Measurements from ENCODE around the gene TGFBRAP1. TPM values are rescaled to one million over a fixed set of nuclear protein-coding genes. Genes with fewer than 3 reads are reported as not detected.
"Not testable (repeated sequence)": the region's sequence is repeated elsewhere in the genome, so short reads cannot be mapped to it uniquely, and the experiment has no call there.

TGFBRAP1 gene
- total RNA-seq, 2 donors from 2014 or later, result 14.2 to 19.8 TPM

DNA sequence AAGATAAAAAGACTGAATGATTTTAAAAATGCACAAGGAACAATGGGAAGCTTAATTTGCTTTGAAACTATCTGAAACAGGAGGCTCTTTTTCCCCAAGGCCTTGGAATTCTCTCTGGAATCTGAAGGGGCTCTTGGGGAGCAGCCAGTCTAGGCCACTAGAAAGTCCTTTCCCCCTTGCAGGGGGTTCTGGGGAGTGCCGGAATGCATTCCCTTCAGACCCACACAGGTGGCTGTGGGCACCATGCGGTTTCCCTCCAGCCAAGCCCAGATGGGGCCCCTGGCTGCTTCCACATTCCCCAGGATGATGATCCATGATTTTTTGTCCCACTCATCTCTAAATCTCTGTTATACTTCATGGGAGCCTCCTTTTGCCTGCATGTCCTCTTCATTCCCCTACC, 77.3 kb downstream of the TGFBRAP1 start:
- no peak for DNase-seq
- Histone ChIP-seq H3K27ac (no peak overlapping the region), H3K4me3 (no peak overlapping the region), H3K36me3 (no peaks in the 10 kb centered on the region), H3K4me1 (no peaks in the 10 kb centered on the region), H3K9ac (ENCODE audit: low read depth in 2 of 2, low read length in 2 of 2) (no peak overlapping the region), H3K9me3 (no peaks in the 10 kb centered on the region), H3K27me3 (no peaks in the 10 kb centered on the region)
- intact Hi-C loops (cut with DNase I), result no loop called here
- TF ChIP-seq CTCF (IDR thresholded peaks at IDR 0.05), result no peak

DNA sequence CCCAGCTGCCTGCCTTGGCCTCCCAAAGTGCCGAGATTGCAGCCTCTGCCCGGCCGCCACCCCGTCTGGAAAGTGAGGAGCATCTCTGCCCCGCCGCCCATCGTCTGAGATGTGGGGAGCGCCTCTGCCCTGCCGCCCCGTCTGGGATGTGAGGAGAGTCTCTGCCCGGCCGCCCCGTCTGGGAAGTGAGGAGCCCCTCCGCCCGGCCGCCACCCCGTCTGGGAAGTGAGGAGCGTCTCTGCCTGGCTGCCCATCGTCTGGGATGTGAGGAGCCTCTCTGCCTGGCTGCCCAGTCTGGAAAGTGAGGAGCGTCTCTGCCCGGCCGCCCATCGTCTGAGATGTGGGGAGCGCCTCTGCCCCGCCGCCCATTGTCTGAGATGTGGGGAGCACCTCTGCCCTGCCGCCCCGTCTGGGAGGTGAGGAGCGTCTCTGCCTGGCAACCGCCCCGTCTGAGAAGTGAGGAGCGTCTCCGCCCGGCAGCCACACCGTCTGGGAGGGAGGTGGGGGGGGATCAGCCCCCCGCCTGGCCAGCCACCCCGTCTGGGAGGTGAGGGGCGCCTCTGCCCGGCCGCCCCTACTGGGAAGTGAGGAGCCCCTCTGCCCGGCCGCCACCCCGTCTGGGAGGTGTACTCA, 78.4 kb downstream of the TGFBRAP1 start:
- H3K27ac ChIP-seq; intact Hi-C loops (cut with DNase I); DNase-seq; H3K27me3 ChIP-seq; H3K36me3 ChIP-seq; H3K9ac ChIP-seq (ENCODE audit: low read depth in 2 of 2, low read length in 2 of 2); H3K4me3 ChIP-seq; H3K9me3 ChIP-seq; H3K4me1 ChIP-seq: not testable (repeated sequence)

GRCh38 chr2:105249891-105250290, 79.6 kb downstream of the TGFBRAP1 start:
- Histone ChIP-seq H3K27ac (no peak overlapping the region), H3K9ac (ENCODE audit: low read depth in 2 of 2, low read length in 2 of 2) (no peak overlapping the region), H3K36me3 (no peaks in the 10 kb centered on the region), H3K4me3 (no peak overlapping the region), H3K4me1 (no peaks in the 10 kb centered on the region), H3K27me3 (no peaks in the 10 kb centered on the region), H3K9me3 (no peaks in the 10 kb centered on the region)
- no peak for TF ChIP-seq CTCF (IDR thresholded peaks at IDR 0.05)
- DNase-seq, result no peak
- intact Hi-C loops (cut with DNase I), result no loop called here

DNA sequence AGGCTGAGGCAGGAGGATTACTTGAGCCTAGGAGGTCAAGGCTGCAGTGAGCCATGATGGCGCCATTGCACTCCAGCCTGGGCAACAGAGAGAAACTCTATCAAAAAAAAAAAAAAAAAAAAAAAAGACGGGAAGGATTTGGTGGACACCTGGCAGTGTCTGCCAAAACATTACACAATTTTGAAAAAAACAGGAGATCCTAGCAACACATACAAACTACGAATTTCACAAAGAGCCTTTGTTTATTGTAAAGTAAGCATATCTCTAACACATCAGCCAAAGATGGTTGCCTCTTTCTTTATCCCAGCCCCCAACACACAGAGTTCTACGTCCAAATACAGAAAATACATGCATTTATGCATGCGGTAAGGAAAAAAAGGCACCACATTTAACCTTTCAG, 80.4 kb downstream of the TGFBRAP1 start:
- intact Hi-C loops (cut with DNase I), result no loop called here
- no peak for DNase-seq
- TF ChIP-seq CTCF (IDR thresholded peaks at IDR 0.05), result no peak
- Histone ChIP-seq H3K36me3 (no peaks in the 10 kb centered on the region), H3K27me3 (no peaks in the 10 kb centered on the region), H3K27ac (no peak overlapping the region), H3K4me3 (no peak overlapping the region), H3K9me3 (no peaks in the 10 kb centered on the region), H3K9ac (ENCODE audit: low read depth in 2 of 2, low read length in 2 of 2) (no peak overlapping the region), H3K4me1 (no peaks in the 10 kb centered on the region)

- no peaks in the 10 kb centered on the region for H3K4me1 ChIP-seq
- no peak for DNase-seq
- H3K27me3 ChIP-seq, result no peaks in the 10 kb centered on the region
- no peak overlapping the region for H3K27ac ChIP-seq
- no peak overlapping the region for H3K4me3 ChIP-seq
- intact Hi-C loops (cut with DNase I), result no loop called here
- H3K36me3 ChIP-seq, result no peaks in the 10 kb centered on the region
- H3K9me3 ChIP-seq, result no peaks in the 10 kb centered on the region
- no peak overlapping the region for H3K9ac ChIP-seq (ENCODE audit: low read depth in 2 of 2, low read length in 2 of 2)
- TF ChIP-seq CTCF (IDR thresholded peaks at IDR 0.05), result no peak
Observed at GRCh38 chr2:105248316-105249070, 81.0 kb downstream of the TGFBRAP1 start.

- Histone ChIP-seq H3K27me3 (no peaks in the 10 kb centered on the region), H3K9me3 (no peaks in the 10 kb centered on the region), H3K27ac (no peak overlapping the region), H3K4me1 (no peaks in the 10 kb centered on the region), H3K4me3 (no peak overlapping the region), H3K36me3 (no peaks in the 10 kb centered on the region), H3K9ac (ENCODE audit: low read depth in 2 of 2, low read length in 2 of 2) (no peak overlapping the region)
- DNase-seq, result no peak
- TF ChIP-seq CTCF (IDR thresholded peaks at IDR 0.05), result no peak
- intact Hi-C loops (cut with DNase I), result no loop called here
Observed at GRCh38 chr2:105244451-105244850, 85.1 kb downstream of the TGFBRAP1 start.
